GM12864 (cell line): ENCODE measurements around the gene SEPTIN2.
"Not testable (repeated sequence)": the region's sequence is repeated elsewhere in the genome, so short reads cannot be mapped to it uniquely, and the experiment has no call there.

Experiments used
- DNase-seq: peaks from one replicate; pipeline ENCODE4 v3.0.0-alpha.2; 2011; ENCODE audit warnings: low read depth
- H3K4me3 ChIP-seq: 2 replicates; pipeline ENCODE4 v1.5.1; 2011; ENCODE audit warnings: mild to moderate bottlenecking, low read depth, low read length, control low read depth
- CTCF ChIP-seq: IDR thresholded peaks from 2 replicates; pipeline ENCODE4 v1.5.1; 2011; ENCODE audit warnings: low read depth, mild to moderate bottlenecking, moderate library complexity, low read length, control low read depth, inconsistent platforms; ENCODE audit errors: missing control alignments

Gene SEPTIN2

DNA sequence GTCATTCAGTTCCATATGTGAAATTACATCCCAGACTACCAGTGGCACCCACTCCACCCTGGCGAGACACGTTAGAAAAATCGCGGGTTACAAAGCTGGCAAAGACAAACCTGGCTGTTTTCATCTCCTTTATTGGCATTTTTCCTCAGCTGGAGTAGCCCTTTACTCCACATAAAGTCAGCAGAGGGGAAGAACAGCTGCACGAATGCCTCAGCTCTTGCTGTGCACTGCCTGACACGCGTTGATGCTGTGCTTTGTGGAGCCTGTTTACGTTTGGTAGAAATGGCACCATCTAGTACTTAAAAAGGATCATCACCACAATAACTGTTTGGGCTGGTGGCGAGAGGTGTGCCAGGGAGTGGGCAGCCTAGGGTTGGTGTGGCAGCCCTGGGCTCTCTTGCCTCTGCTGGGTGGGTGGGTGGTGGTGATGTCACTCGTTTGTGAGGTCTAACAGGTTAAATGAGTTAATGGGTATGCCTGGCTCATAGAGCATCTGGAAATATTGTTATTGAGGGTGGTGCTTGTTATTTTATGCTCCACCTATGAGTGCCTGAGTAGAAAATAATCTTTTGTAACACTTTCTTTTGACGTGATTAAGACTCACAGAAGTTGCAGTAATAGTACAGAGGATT lies 56.8 kb downstream of the SEPTIN2 start:
- TF ChIP-seq CTCF = no peak
- no peak overlapping the region for H3K4me3 ChIP-seq
- DNase-seq = no peak

DNA sequence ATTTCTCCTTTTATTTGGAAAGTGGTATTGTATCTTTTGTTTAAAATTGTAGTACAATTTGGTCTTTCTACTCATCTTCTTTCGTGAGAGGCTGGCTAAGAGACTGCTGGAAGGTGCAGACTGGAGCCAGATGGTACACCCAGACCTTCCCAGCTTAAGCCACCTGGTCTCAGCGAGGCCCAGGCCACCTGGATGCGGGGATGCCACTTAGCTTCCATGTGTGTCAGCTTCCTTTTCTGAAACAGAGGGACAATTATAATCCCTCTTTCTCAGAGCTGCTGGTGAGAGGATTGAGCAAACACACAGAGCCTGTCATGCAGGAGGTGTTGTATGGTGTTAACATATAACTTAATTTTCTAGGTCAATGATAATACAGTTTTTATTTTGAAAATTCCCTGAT lies 57.7 kb downstream of the SEPTIN2 start:
- no peak for TF ChIP-seq CTCF
- DNase-seq = no peak
- no peak overlapping the region for H3K4me3 ChIP-seq

DNA sequence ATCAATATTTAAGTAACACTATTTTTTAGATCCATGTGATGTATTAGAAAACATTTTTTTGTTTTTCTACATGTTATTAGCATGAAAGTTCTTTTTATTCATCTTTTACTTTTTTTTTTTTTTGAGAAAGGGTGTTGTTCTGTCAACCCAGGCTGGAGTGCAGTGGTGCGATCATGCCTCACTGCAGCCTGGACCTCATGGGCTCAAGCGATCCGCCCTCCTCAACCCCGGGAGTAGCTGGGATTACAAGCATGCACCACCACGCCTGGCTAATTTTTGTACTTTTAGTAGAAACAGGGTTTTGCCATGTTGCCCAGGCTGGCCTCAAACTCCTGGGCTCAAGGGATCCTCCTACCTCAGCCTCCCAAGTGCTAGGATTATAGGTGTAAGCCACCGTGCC lies 58.2 kb downstream of the SEPTIN2 start:
- not testable (repeated sequence) for DNase-seq, H3K4me3 ChIP-seq

DNA sequence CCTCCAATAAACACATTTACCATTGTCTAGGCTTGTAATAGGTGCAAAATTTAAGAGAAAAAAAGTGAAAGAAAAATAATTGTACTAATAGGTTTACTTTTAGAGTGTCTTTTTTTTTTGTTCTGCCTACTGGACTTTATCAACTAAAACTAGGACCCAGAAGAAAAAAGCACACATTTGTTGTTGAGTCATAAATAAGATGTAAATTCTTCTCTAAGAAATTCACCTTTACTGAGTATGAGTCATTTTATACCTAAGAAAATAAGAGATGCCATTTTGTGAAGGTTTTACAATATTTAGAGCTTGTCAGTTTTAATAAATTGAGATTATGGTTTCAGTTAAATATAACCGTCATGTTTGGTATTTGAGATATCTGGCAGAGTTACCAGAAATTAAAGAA lies 59.6 kb downstream of the SEPTIN2 start:
- DNase-seq = no peak
- no peak overlapping the region for H3K4me3 ChIP-seq
- TF ChIP-seq CTCF = no peak

- TF ChIP-seq CTCF = no peak
- DNase-seq = no peak
- peak overlapping the region; percentile 15 for H3K4me3 ChIP-seq
These were observed 61.1 kb downstream of the SEPTIN2 start for GRCh38 chr2:241376808-241377207.

- no peak overlapping the region for H3K4me3 ChIP-seq
- TF ChIP-seq CTCF = no peak
- no peak for DNase-seq
These were observed 63.1 kb downstream of the SEPTIN2 start for GRCh38 chr2:241378816-241379215.

- no peak overlapping the region for H3K4me3 ChIP-seq
- no peak for DNase-seq
- no peak for TF ChIP-seq CTCF
These were observed 64.1 kb downstream of the SEPTIN2 start for GRCh38 chr2:241379481-241380480.
